Activated CD4-positive, alpha-beta T cell treated with anti-CD3 and anti-CD28 coated beads for 36 hours (primary cell): ENCODE results near the gene GRIN3B. TPM values are rescaled to one million over a fixed set of nuclear protein-coding genes. Genes with fewer than 3 reads are reported as not detected.

Experiments
- total RNA-seq, 2 experiments: library from RNA; stranded (reverse); gene quantifications; one replicate each; pipeline ENCODE4 v1.2.3, GENCODE V29; 2021

GRIN3B gene
- total RNA-seq, 2 experiments from 2014 or later, result 0.09 TPM; not detected in 1

Other genes with a start within 250 kb of the GRIN3B start
- under 1 TPM in 1 of 2 experiments, not detected in 1; 0.07 TPM for gene MISP, start 249.3 kb upstream of the GRIN3B start, total RNA-seq
- 100 to 1,000 TPM; 584 to 738 TPM for gene PTBP1, start 203.0 kb upstream of the GRIN3B start, total RNA-seq
- not detected for gene PLPPR3, start 178.5 kb upstream of the GRIN3B start, total RNA-seq
- not detected for gene AZU1, start 172.6 kb upstream of the GRIN3B start, total RNA-seq
- gene PRTN3, start 159.4 kb upstream of the GRIN3B start, total RNA-seq, result not detected
- gene ELANE, start 148.1 kb upstream of the GRIN3B start, total RNA-seq, result not detected
- gene CFD, start 140.8 kb upstream of the GRIN3B start, total RNA-seq, result 1 to 10 TPM in 1 of 2 experiments, under 1 TPM in 1; 0.79 to 1.5 TPM
- 10 to 100 TPM; 52.6 to 70.3 TPM for gene MED16, start 107.2 kb upstream of the GRIN3B start, total RNA-seq
- not detected for gene RNU6-9, start 106.9 kb upstream of the GRIN3B start, total RNA-seq
- 10 to 100 TPM; 73.7 to 83.3 TPM for gene R3HDM4, start 87.2 kb upstream of the GRIN3B start, total RNA-seq
- gene KISS1R, start 83.1 kb upstream of the GRIN3B start, total RNA-seq, result 10 to 100 TPM; 14.3 to 18.4 TPM
- 10 to 100 TPM; 25.1 to 36.0 TPM for gene ARID3A, start 74.4 kb upstream of the GRIN3B start, total RNA-seq
- 10 to 100 TPM; 71.6 to 87.8 TPM for gene WDR18, start 16.1 kb upstream of the GRIN3B start, total RNA-seq
- 100 to 1,000 TPM; 106 to 128 TPM for gene TMEM259, start 20.7 kb downstream of the GRIN3B start, total RNA-seq
- not detected for gene RNU6-2, start 21.1 kb downstream of the GRIN3B start, total RNA-seq
- 100 to 1,000 TPM; 108 to 130 TPM for gene CNN2, start 26.2 kb downstream of the GRIN3B start, total RNA-seq
- gene ABCA7, start 39.7 kb downstream of the GRIN3B start, total RNA-seq, result 10 to 100 TPM; 14.4 to 16.9 TPM
- 100 to 1,000 TPM; 107 to 137 TPM for gene ARHGAP45, start 66.7 kb downstream of the GRIN3B start, total RNA-seq
- gene POLR2E, start 95.0 kb downstream of the GRIN3B start, total RNA-seq, result 100 to 1,000 TPM; 171 to 229 TPM
- 100 to 1,000 TPM; 192 to 218 TPM for gene GPX4, start 103.6 kb downstream of the GRIN3B start, total RNA-seq
- 100 to 1,000 TPM; 108 to 113 TPM for gene SBNO2, start 173.8 kb downstream of the GRIN3B start, total RNA-seq
- gene STK11, start 205.4 kb downstream of the GRIN3B start, total RNA-seq, result 10 to 100 TPM; 49.2 to 61.5 TPM
- gene CBARP, start 237.6 kb downstream of the GRIN3B start, total RNA-seq, result 1 to 10 TPM in 1 of 2 experiments, under 1 TPM in 1; 0.82 to 1.1 TPM
- 100 to 1,000 TPM; 161 to 180 TPM for gene ATP5F1D, start 241.3 kb downstream of the GRIN3B start, total RNA-seq
- 10 to 100 TPM; 46.5 to 47.9 TPM for gene MIDN, start 248.2 kb downstream of the GRIN3B start, total RNA-seq